IPS-15b (cell line): Measurements from ENCODE around the gene CACNB2.

Experiments used
- H3K27me3 ChIP-seq: one replicate; pipeline ENCODE4 v1.6.1; 2013; ENCODE audit warnings: low read length; ENCODE audit not compliant: control insufficient read depth, insufficient read depth
- H3K36me3 ChIP-seq: one replicate; pipeline ENCODE4 v1.6.1; 2013; ENCODE audit warnings: low read length; ENCODE audit not compliant: control insufficient read depth, insufficient read depth
- H3K4me1 ChIP-seq: one replicate; pipeline ENCODE4 v1.6.1; 2013; ENCODE audit warnings: mild to moderate bottlenecking, low read length; ENCODE audit not compliant: control insufficient read depth, insufficient read depth
- H3K4me3 ChIP-seq: one replicate; pipeline ENCODE4 v1.5.1; 2013; ENCODE audit warnings: low read depth, low read length
- H3K9ac ChIP-seq: one replicate; pipeline ENCODE4 v1.6.1; 2013; ENCODE audit warnings: low read depth, mild to moderate bottlenecking, low read length
- H3K9me3 ChIP-seq: one replicate; pipeline ENCODE4 v1.6.1; 2013; ENCODE audit warnings: mild to moderate bottlenecking, low read length; ENCODE audit not compliant: control insufficient read depth, insufficient read depth

Gene CACNB2

DNA sequence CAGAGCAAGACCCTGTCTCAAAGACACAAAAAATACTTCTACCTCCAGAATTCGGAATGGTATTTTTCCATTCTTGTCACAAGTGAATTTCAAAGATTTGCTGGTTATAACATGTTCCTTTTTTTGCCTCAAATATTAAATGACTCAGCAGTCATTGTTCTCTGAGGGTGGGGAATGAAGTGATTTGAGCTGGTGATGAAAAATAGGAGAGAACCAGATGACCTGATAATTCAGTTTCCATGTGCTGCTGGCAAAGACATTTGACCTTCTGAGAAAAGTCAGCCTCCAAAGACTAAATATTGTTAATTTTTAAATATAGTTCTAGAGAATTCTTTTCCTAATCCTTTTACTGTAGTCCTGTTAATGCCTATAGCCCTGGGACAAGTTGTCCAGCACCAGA lies 78.9 kb downstream of the CACNB2 start:
- Histone ChIP-seq H3K4me3 (no peak overlapping the region), H3K9me3 (no peaks in the 10 kb centered on the region), H3K27me3 (no peaks in the 10 kb centered on the region), H3K9ac (no peak overlapping the region), H3K36me3 (no peaks in the 10 kb centered on the region), H3K4me1 (no peaks in the 10 kb centered on the region)

DNA sequence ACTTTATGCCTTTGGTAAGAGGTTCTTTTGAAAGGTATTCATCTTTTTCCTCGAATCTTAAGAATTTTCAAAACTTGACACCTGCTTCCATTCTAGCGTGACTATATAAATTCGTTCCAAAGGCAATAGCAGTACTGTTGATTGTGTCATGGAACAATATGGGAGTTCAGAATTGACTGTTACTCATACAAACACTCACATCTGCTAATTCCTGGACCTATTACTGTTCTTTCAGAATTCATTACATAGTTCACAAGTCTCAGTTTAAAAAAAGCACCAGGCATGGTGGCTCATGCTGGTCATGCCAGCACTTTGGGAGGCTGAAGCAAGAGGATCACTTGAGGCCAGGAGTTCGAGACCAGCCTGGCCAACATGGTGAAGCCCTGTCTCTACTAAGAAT lies 80.9 kb downstream of the CACNB2 start:
- Histone ChIP-seq H3K4me1 (no peaks in the 10 kb centered on the region), H3K36me3 (no peaks in the 10 kb centered on the region), H3K27me3 (no peaks in the 10 kb centered on the region)

DNA sequence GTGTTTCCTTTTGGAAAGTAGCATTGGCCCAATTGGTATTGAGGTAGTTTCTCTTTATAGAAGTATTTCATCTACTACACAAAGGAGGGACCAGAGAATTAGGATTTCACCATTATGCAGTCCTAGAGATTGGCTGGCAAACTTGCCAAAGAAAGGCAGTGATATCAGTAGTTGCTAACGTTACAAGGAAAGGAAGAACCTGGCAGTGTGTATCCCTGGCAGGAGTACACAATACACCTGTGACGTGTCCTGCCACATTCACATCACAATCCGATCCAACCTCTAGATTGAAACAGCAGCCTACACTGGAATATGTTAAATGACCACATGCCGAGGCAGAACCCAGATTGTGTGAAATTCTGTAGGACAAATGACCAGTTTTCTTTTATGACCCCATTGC lies 81.7 kb downstream of the CACNB2 start:
- Histone ChIP-seq H3K4me3 (no peak overlapping the region), H3K36me3 (no peaks in the 10 kb centered on the region), H3K9me3 (no peaks in the 10 kb centered on the region), H3K9ac (no peak overlapping the region), H3K4me1 (no peaks in the 10 kb centered on the region), H3K27me3 (no peaks in the 10 kb centered on the region)

More for the DNA sequence above, 80.9 kb downstream of the CACNB2 start:
- no peaks in the 10 kb centered on the region for H3K9me3 ChIP-seq
- H3K4me3 ChIP-seq, result no peak overlapping the region
- H3K9ac ChIP-seq, result no peak overlapping the region

DNA sequence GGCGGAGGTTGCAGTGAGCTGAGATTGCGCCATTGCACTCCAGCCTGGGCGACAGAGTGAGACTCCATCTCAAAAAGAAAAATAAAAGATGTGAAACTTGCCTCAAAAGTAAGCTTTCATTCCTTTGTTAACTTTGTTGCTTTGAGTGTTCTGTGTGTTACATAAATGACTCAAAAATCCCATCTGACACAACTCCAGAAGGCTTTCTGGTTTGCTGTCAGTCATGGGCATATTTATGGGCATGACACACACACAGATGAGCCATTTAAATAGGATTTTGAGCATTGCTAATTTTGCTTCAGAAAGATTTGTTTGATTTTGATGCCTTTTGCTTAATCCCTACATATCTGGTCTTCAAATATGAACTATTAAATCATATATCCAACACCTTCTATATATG lies 82.6 kb downstream of the CACNB2 start:
- no peak overlapping the region for H3K4me3 ChIP-seq
- H3K27me3 ChIP-seq, result no peaks in the 10 kb centered on the region
- H3K9me3 ChIP-seq, result no peaks in the 10 kb centered on the region
- H3K9ac ChIP-seq, result no peak overlapping the region
- H3K36me3 ChIP-seq, result no peaks in the 10 kb centered on the region
- no peaks in the 10 kb centered on the region for H3K4me1 ChIP-seq

DNA sequence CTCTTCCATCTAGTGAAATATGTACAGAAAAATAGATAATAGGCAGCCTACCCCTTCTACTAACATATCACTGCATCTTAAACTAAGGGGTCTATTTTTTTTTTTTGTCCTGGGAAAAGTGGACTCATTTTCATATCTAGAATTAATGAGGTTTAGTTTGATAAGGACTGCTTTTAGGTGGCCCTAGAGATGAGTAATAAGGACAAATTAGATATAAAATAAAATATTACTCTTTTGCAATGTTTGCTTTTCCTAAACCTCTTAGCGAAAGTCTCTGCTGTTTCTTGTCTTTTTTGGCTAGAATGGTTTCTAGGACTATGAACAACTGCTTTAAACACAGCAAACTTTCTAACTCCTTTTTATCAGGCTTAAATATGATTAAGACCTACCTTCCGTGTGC lies 83.7 kb downstream of the CACNB2 start:
- no peak overlapping the region for H3K4me3 ChIP-seq
- H3K36me3 ChIP-seq, result no peaks in the 10 kb centered on the region

DNA sequence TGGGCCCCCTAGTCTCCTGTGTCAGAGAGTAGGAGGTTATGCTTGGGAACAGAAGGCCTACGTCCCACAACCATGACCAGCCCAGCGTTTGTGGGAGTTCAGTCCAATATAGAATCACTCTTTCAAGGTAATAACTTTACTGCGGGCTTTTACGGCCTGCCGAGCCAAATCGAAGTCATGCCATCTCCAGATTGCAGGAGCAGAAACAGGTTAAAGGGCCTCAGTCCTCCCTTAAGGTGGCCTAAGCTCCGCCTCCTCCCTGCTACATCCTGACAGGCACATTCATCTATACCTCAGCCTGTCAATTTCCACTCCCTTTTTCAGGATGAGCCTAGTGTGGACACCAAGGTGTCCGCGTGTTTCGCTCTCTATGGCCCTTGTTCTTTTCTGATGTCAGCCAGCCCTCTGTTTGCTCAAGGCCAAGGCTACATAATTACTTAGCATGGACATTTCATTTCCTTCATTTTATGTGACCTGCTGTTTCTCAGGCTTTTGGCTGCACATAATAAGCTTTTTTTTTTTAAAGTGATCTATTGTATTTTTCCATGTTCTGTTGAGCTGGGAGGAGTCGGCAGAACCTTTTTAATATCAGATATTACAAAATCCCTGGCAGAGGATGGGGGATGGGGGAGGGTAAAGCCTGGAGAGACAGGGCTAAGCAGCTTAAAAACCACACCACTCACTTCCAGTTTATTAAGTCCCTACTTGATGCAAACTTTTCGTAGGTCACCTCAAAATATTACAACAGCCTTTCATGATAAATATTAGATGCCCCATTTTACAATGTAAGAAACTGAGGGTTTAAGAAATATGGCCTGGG lies 84.6 kb downstream of the CACNB2 start:
- Histone ChIP-seq H3K4me1 (no peaks in the 10 kb centered on the region), H3K4me3 (no peak overlapping the region), H3K9ac (no peak overlapping the region), H3K9me3 (no peaks in the 10 kb centered on the region), H3K27me3 (no peaks in the 10 kb centered on the region), H3K36me3 (no peaks in the 10 kb centered on the region)

More for the DNA sequence above, 83.7 kb downstream of the CACNB2 start:
- H3K27me3 ChIP-seq, result no peaks in the 10 kb centered on the region
- H3K4me1 ChIP-seq, result no peaks in the 10 kb centered on the region
- no peak overlapping the region for H3K9ac ChIP-seq
- no peaks in the 10 kb centered on the region for H3K9me3 ChIP-seq

DNA sequence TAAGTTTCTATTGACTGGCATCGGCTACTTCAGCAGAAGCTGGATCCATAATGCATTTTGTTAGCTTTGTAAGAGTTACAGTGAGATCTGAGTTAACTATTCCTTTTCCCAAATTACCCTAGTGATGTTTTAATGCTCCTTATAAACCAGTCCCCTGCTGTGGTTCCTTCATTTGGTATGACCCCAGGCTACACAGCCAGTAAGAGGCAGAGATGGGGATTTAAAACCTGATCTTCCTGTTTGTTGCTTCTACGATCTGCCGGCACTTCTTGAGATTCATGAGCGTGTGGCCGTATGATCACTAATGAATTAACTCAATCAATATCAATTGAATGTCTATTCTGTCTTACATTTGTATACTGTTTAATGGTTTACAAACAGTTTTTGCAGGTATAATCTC lies 86.1 kb downstream of the CACNB2 start:
- H3K27me3 ChIP-seq, result no peaks in the 10 kb centered on the region
- H3K9ac ChIP-seq, result no peak overlapping the region
- no peaks in the 10 kb centered on the region for H3K36me3 ChIP-seq
- no peak overlapping the region for H3K4me3 ChIP-seq
- no peaks in the 10 kb centered on the region for H3K9me3 ChIP-seq
- no peaks in the 10 kb centered on the region for H3K4me1 ChIP-seq

DNA sequence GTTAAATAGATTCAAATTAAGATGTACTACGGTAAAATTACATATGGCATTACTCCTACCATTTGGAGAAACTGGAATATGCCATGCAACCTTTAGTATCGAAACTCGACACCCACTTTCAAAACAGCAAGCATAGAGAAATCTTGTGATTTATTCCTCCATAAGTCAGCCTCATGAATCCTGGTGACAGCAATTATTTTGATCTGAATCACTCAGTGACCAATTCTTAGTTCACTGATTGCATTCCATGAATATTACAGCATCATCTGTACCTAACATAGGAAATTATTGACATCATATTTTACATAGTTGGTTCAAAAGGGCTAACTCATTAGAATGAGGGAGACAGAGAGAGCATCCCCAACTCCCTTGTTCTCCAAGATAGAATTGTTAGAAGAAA lies 89.6 kb downstream of the CACNB2 start:
- Histone ChIP-seq H3K36me3 (no peaks in the 10 kb centered on the region), H3K27me3 (no peaks in the 10 kb centered on the region), H3K4me3 (no peak overlapping the region), H3K4me1 (no peaks in the 10 kb centered on the region), H3K9me3 (no peaks in the 10 kb centered on the region), H3K9ac (no peak overlapping the region)

DNA sequence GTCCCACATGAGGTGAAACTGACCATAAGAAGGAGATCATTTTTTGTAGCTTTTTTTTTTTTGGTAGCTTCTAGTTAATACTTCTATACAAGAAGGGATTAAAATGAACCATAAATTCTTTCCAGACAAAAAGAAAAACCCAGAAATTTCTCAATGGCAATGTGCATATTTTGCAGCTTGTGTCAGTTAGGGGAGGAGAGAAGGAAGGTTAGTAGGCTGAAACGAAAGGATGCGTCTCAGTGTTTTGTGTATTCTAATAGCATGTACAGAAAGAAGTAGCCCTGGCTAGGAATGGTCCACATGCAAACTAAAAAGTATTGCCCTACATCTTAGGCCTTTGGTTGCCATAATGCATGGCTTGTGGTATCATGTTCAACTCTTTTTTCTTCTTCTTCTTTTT lies 90.6 kb downstream of the CACNB2 start:
- Histone ChIP-seq H3K9ac (no peak overlapping the region), H3K4me3 (no peak overlapping the region), H3K27me3 (no peaks in the 10 kb centered on the region), H3K36me3 (no peaks in the 10 kb centered on the region), H3K9me3 (no peaks in the 10 kb centered on the region), H3K4me1 (no peaks in the 10 kb centered on the region)

DNA sequence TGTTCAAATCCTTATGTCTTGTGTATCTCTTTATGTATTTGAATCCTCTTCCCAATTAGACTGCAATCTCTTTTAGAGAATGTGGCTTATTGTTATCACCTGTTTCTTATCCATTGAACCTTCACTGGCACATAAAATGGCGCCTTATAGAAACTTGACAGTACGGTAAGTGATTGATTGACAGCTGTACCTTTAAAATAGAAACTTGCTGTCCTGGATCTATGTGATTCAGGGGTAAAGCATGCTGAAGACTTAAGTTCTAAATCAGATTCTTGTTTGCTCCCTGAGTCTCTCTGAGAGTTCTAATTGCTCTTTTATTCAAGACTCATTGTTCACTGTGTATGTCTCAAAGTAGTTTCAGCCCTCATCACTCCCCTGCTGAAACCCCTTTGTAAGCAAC lies 91.3 kb downstream of the CACNB2 start:
- H3K4me3 ChIP-seq, result no peak overlapping the region
- no peaks in the 10 kb centered on the region for H3K27me3 ChIP-seq
- H3K9ac ChIP-seq, result no peak overlapping the region
- no peaks in the 10 kb centered on the region for H3K4me1 ChIP-seq
- H3K36me3 ChIP-seq, result no peaks in the 10 kb centered on the region
- no peaks in the 10 kb centered on the region for H3K9me3 ChIP-seq

DNA sequence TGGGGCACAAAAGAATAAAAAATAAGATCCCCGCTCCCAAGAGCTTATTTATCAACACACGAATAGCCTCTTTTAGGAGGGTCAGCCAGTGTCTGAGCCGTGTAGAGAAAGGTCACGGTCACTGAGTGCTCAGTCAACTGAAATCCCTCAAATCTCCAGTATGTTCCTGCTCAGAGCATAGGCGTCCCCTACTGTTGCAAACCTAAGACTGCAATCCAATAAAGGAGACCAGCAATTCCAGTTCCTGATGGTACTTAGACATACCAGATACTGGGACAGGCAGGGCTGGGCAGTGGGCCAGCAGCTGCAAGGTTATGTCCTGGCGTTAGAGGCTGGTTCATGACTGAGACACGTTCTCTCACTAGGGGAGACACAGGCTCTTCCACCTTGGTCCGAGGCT lies 93.6 kb downstream of the CACNB2 start:
- no peaks in the 10 kb centered on the region for H3K4me1 ChIP-seq
- H3K9ac ChIP-seq, result no peak overlapping the region
- no peak overlapping the region for H3K4me3 ChIP-seq
- H3K9me3 ChIP-seq, result no peaks in the 10 kb centered on the region
- H3K36me3 ChIP-seq, result no peaks in the 10 kb centered on the region
- H3K27me3 ChIP-seq, result no peaks in the 10 kb centered on the region

DNA sequence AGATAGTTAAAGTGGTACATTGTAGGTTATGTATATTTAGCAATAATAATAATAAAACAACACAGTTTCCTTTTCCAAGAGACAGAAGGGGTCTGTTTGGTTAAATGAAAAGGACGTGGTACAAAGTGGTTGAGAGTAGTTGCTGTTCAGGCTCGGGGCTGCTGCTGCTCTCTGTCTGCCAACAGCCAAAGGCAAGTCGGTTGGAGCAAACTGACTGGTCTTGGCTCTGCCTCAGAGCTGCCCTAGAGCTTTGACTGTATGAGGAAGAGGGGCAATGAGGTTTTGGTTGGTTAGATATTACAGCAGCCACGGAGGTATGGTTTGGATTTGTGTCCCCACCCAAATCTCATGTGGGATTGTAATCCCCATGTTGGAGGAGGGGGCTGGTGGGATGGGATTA lies 95.3 kb downstream of the CACNB2 start:
- Histone ChIP-seq H3K36me3 (no peaks in the 10 kb centered on the region), H3K4me1 (no peaks in the 10 kb centered on the region), H3K27me3 (no peaks in the 10 kb centered on the region), H3K4me3 (no peak overlapping the region), H3K9ac (no peak overlapping the region), H3K9me3 (no peaks in the 10 kb centered on the region)
